DLD1 (cell line): ENCODE data around the gene KIF2A.

Experiments
- in situ Hi-C: cut with HindIII; loops from 2 replicates; pipeline ENCODE4 v1.10.0; 2017; ENCODE audit warnings: low sequenced_read_pairs

KIF2A gene

DNA sequence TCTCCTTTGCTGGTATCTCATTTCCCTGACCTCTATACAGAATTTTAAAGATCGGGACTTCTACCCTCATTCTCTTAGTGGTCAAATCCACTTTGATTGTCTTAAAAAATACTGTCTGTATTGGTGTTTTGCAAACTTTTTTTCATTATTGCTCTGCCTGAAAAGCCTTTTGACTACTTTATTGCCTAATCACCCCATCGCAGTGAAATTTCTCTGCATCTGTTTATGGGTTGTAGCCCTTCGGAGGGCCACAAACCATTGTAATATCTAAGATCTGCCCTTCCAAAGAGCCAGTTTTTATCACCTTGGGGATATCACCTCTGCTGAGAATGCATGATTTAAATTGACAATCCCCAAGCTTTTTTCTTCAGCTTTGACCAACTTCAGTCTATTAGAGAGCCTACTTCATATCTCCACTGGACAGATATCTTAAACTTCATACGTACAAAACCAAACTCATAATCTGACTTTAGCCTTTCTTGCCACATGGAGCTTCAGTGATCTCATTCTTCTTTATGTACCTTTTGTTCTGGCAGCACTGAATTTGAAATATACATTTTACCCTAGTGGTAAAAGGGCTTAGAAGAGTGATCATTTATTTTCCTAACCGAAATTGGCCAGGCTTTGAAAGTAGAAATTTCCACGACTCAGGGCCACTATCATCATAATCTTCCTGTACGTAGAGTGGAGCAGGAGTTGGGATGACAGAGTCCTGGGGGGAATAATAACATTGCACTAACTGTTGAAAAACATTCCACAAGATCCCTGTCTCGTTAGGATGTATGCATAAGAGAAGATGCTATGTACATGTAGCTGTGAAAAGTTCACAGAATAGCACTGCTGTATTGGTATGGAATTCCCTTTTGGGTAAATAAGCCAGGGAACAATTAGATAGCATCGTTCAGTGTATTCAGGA, 21.4 kb downstream of the KIF2A start:
- in situ Hi-C loops, result no loop called here

GRCh38 chr5:62328772-62329491, 22.9 kb downstream of the KIF2A start:
- in situ Hi-C loops, result no loop called here

DNA sequence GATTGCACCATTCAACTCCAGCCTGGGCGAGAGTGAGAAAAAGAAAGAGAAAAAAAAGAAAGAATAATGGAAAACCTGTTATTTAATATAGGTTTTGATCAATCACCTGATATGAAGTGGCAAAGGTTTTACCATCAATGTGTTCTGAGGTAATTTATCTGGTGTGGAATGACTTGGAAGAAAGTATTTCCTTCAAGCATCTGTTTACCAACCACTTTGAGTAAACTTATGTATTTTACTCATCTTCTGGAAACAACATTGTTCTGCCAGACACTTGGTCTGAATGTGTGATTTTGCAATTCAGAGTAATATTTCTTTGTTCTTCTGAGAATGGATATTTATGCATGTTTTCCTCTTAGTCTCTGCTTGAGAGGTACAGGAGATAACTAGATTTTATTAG, 24.3 kb downstream of the KIF2A start:
- in situ Hi-C loops, result no loop called here

DNA sequence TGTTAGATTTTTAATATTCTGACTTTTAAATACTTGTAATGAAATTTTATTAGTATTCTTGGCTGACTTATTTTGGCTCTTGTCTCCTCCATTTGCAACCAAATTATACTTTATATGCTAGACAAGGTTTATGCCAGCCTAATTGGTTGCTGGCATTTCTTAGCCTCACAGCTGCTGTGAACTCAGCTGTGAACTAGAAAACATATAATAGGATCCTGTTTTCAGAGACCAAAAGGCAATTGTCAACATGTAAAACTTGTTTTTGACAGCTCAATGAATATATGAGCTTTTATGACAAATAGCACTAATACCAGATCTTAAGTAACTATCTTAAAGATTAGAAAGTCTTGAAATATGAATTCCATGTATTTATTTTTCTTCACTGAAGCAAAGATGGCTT, 25.9 kb downstream of the KIF2A start:
- in situ Hi-C loops, result no loop called here

DNA sequence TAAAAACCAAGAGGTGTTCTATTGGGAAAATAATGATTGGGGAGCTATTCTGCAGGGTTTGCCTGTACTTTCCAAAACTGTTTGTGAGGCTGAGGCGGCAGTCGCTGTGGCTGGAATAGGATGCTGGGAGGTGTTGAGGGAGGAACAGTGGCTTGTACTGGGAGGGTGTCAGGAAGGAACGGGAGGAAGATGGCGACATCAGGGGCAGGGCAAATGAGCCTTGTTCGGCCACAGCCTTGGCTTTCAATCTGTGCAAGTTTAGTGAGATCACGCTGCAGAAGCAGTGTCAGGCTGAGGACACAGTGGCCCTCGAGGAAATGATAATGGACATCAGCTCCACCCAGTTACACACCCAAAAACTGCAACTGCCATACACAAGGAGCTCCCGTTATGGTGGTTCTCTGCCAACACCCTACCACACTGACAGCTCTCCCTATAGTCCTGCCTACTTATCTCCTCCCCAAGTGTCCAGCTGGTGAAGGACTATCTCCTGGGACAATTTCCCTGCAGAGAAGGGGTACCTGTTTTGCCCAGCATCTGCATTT, 27.3 kb downstream of the KIF2A start:
- in situ Hi-C loops, result no loop called here

- in situ Hi-C loops, result no loop called here
These were observed 28.1 kb downstream of the KIF2A start for GRCh38 chr5:62334082-62334481.

GRCh38 chr5:62340392-62340791, 34.4 kb downstream of the KIF2A start:
- in situ Hi-C loops, result no loop called here

- in situ Hi-C loops, result no loop called here
These were observed 35.0 kb downstream of the KIF2A start for GRCh38 chr5:62340979-62341378.

DNA sequence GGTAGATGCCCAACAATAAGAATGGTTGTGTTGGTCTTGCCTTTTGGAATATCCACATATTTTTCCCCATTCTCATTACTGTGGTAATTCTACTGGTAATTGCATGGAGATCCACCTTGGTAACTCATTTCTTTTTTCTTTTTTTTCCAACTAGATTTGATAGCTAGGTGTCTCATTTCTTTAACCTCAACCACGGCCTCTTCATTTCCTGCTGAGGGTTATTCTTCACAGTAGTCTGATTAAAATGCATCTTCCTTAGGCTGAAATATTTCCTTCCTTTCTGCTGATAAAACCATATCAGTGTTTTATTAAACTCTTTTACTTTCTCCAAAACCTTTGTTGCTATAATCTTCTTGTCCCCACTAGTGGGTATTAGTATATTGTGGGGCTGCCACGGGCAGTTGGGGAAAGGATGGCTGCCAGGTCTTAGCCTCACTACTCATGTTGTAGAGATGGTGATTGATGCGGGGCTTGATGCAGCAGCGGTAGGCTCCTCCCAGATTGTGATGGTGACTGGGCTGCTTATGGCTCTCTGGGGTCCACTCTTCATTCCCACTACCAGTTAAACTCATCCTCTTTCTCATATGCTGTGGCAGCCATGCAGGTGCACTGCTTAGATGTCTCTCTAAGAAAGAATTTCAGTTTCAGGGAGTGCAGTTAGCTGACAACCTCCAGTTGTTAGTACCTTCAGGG, 35.9 kb downstream of the KIF2A start:
- in situ Hi-C loops, result no loop called here

DNA sequence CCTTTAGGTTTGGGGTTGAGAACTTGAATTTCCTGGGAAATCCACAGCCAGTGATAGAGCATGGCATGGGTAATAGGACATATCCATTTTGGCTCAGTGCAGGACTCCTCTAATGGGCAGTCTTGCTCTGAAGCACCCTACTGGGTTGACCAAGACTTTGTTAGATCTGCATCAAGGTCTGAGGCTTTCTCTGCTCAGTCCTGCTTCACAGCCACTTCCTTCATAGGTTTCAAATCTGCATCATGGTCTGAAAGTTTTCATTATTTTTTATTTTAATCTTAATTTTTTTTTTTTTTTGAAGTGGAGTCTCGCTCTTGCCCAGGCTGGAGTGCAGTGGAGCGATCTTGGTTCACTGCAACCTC, 36.5 kb downstream of the KIF2A start:
- in situ Hi-C loops, result no loop called here

DNA sequence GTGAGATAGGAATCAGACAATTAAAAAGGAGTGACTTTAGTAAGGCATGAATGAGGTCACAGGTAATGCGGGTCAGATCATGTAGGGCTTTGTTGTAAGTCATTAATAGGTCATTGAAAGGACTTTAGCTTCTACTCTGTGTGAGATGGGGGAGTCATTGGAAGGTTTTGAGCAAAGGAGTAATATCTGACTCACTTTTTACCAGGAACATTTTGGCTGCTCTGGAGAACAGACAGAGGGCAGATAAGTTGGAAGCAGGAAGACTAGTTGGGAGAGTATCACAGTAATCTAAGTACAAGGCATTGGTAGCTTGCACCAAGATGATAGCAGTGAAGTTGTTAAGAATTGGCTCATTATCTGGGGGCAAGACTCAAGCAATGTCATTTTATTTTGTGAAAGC, 37.4 kb downstream of the KIF2A start:
- in situ Hi-C loops, result no loop called here

DNA sequence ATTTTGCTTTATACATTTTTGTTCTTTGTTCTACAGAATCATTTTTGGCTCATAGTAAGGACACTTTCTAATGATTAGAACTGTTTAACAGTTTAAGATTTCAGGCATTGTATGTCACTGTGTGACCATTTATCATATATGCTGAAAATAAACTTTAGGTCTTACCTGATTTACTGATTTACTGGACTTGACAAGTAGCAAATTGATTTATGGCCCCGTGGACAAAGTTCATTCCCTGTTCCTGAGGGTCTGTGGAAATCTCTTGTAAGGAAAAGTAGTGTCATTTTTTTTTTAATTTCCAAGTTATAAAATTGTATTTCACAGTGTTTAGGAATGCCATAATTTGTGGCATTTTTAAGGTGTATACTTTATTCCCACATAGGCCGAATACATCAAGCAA, 40.7 kb downstream of the KIF2A start:
- in situ Hi-C loops, result no loop called here

- in situ Hi-C loops, result no loop called here
These were observed 41.9 kb downstream of the KIF2A start for GRCh38 chr5:62347928-62348327.

GRCh38 chr5:62348723-62349481, 42.9 kb downstream of the KIF2A start:
- in situ Hi-C loops, result no loop called here

DNA sequence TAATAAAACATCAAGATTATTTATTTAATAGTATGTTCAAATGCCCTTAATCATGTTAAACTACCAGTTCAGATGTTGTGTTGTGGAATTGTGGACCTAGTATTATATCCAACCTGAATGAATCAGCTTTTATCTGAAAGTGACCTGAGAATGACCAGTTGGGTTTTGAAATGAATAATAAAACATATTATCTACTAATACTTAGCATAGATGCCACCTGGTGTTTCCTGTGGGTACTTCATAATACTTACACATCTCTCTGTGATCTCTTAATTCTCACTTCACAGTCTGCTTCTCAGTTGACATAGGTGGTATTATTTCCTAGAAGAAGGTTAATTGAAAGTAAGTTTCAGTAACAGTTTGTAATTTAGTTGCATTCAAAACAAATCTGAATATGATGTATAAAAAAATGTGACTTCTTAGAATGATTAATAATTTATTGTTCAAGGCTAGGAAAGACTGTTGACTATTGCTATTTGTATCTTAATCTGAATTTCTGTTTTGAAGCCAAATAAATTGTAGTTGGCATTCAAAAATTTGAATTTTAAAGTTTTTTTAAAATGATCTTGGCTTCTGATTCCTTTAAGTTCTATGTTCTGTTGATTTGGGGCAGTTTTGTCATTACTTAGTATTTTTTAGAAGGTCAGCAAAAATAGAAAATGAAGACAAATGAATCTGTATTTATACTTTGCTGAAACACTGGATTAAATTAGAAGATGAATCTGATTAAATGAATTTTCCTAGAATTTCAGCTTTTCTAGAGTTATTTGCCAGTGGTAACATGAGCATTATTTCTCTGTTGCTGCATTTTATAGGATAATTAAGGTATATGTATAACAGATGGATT, 48.2 kb downstream of the KIF2A start:
- in situ Hi-C loops, result no loop called here

DNA sequence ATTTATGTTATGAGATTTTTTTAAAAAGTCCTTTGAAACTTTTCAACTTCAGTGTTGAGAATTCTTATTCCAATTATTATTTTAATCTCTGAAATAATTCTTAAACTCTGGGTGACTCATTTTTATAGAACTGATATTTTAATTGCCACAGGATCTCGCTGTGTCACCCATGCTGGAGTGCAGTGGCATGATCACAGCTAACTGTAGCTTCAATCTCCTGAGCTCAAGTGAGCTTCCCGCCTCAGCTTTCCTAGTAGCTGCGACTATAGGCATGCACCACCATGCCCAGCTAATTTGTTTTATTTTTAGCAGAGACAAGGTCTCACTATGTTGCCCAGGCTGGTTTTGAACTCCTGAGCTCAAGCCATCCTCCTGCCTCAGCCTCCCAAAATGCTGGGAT, 56.7 kb downstream of the KIF2A start:
- in situ Hi-C loops, result no loop called here

DNA sequence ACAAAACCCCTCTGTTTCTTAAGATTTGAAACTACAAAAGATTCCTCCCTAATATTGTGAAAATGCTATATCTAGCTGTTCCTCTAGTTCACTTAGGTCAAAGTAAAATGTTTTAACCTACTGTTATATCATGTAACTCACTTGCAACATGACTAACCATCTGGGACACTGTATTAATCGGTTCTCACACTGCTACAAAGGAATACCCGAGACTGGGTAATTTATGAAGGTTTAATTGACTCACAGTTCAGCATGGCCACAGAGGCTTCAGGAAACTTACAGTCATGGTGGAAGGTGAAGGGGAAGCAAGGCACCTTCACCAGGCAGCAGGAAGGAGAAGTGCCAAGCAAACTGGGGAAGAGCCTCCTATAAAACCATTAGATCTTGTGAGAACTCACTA, 63.0 kb downstream of the KIF2A start:
- in situ Hi-C loops, result no loop called here

DNA sequence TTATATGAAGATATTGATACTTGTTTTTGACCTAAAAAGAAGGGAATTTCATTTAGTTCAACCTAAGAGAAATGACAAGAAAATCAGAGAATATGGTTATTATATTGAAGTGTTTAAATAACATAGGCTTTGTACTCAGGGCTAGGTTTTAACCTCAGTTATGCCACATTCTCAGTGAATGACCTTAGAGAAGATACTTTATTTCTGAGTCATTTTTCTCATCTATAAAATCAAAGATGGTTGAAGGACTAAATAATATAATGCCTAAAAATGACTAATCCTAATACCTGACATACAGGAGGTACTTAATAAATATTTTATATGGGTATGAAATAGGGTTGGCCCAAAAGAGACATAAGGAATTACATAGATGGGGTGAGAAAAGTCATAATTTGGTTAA, 65.4 kb downstream of the KIF2A start:
- in situ Hi-C loops, result no loop called here

- in situ Hi-C loops, result no loop called here
These were observed 66.6 kb downstream of the KIF2A start for GRCh38 chr5:62372600-62372999.

GRCh38 chr5:62373382-62373781, 67.4 kb downstream of the KIF2A start:
- in situ Hi-C loops, result no loop called here
